ENCODE data around the gene OVOL1. TPM values are rescaled to one million over a fixed set of nuclear protein-coding genes. Genes with fewer than 3 reads are reported as not detected.

Gene OVOL1
- total RNA-seq, 1 experiment from 2014 or later: 17.1 TPM

DNA sequence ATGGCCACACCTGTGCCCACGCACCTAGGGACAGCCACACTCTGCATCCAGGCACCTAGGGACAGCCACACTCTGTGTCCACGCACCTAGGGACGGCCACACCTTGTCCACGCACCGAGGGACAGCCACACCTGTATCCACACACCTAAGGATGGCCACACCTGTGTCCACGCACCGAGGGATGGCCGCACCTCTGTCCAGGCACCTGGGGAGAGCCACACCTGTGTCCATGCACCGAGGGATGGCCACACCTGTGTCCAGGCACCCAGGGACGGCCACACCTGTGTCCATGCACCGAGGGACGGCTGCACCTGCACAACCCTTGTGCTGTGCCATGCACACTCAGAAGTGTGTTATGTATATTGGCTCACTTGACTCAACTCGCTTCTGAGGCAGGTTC, 10.8 kb downstream of the OVOL1 start:
- Histone ChIP-seq H3K4me3 (ENCODE audit: low read length) (no peak overlapping the region), H3F3A (ENCODE audit: low read length, unreplicated experiment) (no peaks in the 10 kb centered on the region), H3K9ac (ENCODE audit: low read length) (no peak overlapping the region), H2AFZ (ENCODE audit: low read length) (no peak overlapping the region), H3K4me1 (ENCODE audit: insufficient read depth, low read length) (peaks cover 13% of the 10 kb centered on the region), H3K27ac (ENCODE audit: low read length) (no peak overlapping the region), H3K79me2 (ENCODE audit: low read length) (peaks cover 9% of the 10 kb centered on the region), H3K9me3 (ENCODE audit: low read length) (no peaks in the 10 kb centered on the region), H3K9me2 (replicated peaks; ENCODE audit: low read length) (no peaks in the 10 kb centered on the region), H3K4me2 (ENCODE audit: low read length) (no peak overlapping the region), H3K27me3 (ENCODE audit: low read length) (no peaks in the 10 kb centered on the region), H3K36me3 (ENCODE audit: low read depth, low read length) (peaks cover 10% of the 10 kb centered on the region; the same call in 1 of the 2 replicates), H4K20me1 (ENCODE audit: low read length) (peaks cover 9% of the 10 kb centered on the region; the same call in 1 of the 2 replicates)
- DNase-seq: no peak
- POLR2A ChIA-PET (ENCODE audit: unreplicated experiment): no interaction called here
- ATAC-seq: no peak
- no peak for TF ChIP-seq EZH2phosphoT487 (IDR thresholded peaks at IDR 0.05; ENCODE audit: borderline replicate concordance, low read length)
- TF ChIP-seq, protein P1, sequence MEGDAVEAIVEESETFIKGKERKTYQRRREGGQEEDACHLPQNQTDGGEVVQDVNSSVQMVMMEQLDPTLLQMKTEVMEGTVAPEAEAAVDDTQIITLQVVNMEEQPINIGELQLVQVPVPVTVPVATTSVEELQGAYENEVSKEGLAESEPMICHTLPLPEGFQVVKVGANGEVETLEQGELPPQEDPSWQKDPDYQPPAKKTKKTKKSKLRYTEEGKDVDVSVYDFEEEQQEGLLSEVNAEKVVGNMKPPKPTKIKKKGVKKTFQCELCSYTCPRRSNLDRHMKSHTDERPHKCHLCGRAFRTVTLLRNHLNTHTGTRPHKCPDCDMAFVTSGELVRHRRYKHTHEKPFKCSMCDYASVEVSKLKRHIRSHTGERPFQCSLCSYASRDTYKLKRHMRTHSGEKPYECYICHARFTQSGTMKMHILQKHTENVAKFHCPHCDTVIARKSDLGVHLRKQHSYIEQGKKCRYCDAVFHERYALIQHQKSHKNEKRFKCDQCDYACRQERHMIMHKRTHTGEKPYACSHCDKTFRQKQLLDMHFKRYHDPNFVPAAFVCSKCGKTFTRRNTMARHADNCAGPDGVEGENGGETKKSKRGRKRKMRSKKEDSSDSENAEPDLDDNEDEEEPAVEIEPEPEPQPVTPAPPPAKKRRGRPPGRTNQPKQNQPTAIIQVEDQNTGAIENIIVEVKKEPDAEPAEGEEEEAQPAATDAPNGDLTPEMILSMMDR (conservative IDR thresholded peaks at IDR 0.05; ENCODE audit: low read depth, low read length): no peak
- TF ChIP-seq EZH2 (IDR thresholded peaks at IDR 0.05; ENCODE audit: low read length, unreplicated experiment): no peak
- intact Hi-C loops (cut with micrococcal nuclease): no loop called here
- CTCF ChIA-PET: no interaction called here
- BruUV-seq (replicated peaks): no TSS peak

DNA sequence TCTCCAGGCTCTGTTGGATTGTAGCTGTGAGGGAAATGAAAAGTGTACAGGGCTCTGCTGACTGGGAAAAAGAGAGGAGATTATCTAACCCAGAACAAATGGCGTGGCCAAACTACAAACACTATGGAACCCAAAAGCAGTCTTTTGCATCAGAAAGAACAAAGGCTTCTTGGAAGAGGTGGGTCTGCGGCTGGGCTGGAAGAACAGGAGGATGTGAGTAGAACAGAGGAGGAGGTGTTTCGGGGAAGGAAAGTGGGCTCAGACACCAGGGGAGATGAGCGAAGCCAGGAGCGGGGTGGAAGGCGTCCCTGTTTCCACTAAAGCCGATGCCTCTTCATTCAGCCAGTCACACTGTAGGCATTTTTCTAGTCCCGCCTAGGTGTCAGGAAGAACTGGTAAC, 12.0 kb downstream of the OVOL1 start:
- Histone ChIP-seq H3K9me2 (replicated peaks; ENCODE audit: low read length) (no peaks in the 10 kb centered on the region), H3K4me2 (ENCODE audit: low read length) (no peak overlapping the region), H3K4me1 (ENCODE audit: insufficient read depth, low read length) (peaks cover under 1% of the 10 kb centered on the region), H2AFZ (ENCODE audit: low read length) (no peak overlapping the region), H3K9me3 (ENCODE audit: low read length) (no peaks in the 10 kb centered on the region), H3K27me3 (ENCODE audit: low read length) (no peaks in the 10 kb centered on the region), H3K36me3 (ENCODE audit: low read depth, low read length) (peaks cover 10% of the 10 kb centered on the region; the same call in 1 of the 2 replicates), H4K20me1 (ENCODE audit: low read length) (peaks cover 4% of the 10 kb centered on the region; the same call in 1 of the 2 replicates), H3K4me3 (ENCODE audit: low read length) (no peak overlapping the region), H3K27ac (ENCODE audit: low read length) (no peak overlapping the region), H3F3A (ENCODE audit: low read length, unreplicated experiment) (no peaks in the 10 kb centered on the region), H3K79me2 (ENCODE audit: low read length) (peaks cover 3% of the 10 kb centered on the region), H3K9ac (ENCODE audit: low read length) (no peak overlapping the region)
- ChIA-PET CTCF (interaction anchor here (0.5 kb wide), 1 partner anchor 89 kb away, joined by 6 read pairs; the partner anchor contains the start of gene FIBP), POLR2A (ENCODE audit: unreplicated experiment) (interaction anchor here (0.6 kb wide), 1 partner anchor 33 kb away, joined by 5 read pairs; no protein-coding TSS in a partner anchor)
- intact Hi-C loops (cut with micrococcal nuclease): no loop called here
- BruUV-seq (replicated peaks): no TSS peak
- ATAC-seq (no peak), DNase-seq (no peak)
- TF ChIP-seq EZH2phosphoT487 (IDR thresholded peaks at IDR 0.05; ENCODE audit: borderline replicate concordance, low read length): no peak
- TF ChIP-seq, protein P1 (conservative IDR thresholded peaks at IDR 0.05; ENCODE audit: low read depth, low read length): no peak
- no peak for TF ChIP-seq EZH2 (IDR thresholded peaks at IDR 0.05; ENCODE audit: low read length, unreplicated experiment)

DNA sequence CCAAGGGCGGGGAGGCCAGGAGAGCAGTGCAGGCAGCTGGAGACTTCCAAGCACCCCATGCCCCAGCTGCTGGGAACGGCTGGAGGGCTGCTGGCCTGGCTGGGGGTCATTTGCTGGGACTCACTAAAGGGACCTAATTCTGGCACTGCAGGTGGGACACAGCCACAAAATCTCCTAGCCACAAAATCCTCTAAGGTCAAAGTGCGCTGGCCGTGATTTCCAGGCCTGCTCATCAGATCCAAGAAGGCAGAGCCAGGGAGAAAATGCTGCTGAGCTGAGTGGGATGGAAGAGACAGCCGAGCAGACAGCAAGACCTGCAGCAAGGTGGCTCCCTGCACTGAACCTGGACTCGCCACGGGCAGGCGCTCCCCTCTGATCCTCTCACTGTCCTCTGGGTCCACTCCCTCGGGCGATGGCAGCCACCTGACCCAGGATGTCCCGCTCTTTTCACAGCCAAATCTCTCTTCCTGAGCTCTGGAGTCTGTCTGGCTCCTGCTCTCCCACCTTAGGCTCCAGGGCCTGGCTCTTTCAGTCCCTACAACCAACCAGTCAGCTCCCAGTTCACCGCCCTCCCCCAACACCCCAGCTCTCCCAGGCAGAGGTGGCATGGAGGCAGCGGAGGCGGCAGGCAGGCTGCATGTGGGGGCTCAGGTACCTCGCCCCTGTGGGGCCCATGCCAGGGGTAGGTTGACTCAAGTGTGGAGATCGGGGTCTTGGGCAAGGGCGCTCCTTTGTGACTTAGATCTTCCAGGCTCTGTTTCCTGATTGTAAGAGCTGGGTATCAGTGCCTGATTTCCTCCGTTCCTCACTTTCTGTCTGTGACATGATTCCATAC, 14.5 kb downstream of the OVOL1 start:
- H3K27ac ChIP-seq (ENCODE audit: low read length): no peak overlapping the region
- intact Hi-C loops (cut with micrococcal nuclease): no loop called here
- no peaks in the 10 kb centered on the region for H3K9me3 ChIP-seq (ENCODE audit: low read length)
- no peak overlapping the region for H3K4me3 ChIP-seq (ENCODE audit: low read length)
- no peak overlapping the region for H3K9ac ChIP-seq (ENCODE audit: low read length)
- no peaks in the 10 kb centered on the region for H3K27me3 ChIP-seq (ENCODE audit: low read length)
- no peak overlapping the region for H3K4me2 ChIP-seq (ENCODE audit: low read length)
- TF ChIP-seq EZH2 (IDR thresholded peaks at IDR 0.05; ENCODE audit: low read length, unreplicated experiment) (no peak), EZH2phosphoT487 (IDR thresholded peaks at IDR 0.05; ENCODE audit: borderline replicate concordance, low read length) (no peak)
- TF ChIP-seq, protein P1 (conservative IDR thresholded peaks at IDR 0.05; ENCODE audit: low read depth, low read length): no peak
- no peak for DNase-seq
- no peaks in the 10 kb centered on the region for H3F3A ChIP-seq (ENCODE audit: low read length, unreplicated experiment)
- ChIA-PET CTCF (no interaction called here), POLR2A (ENCODE audit: unreplicated experiment) (no interaction called here)
- H3K4me1 ChIP-seq (ENCODE audit: insufficient read depth, low read length): no peaks in the 10 kb centered on the region
- no peaks in the 10 kb centered on the region for H3K79me2 ChIP-seq (ENCODE audit: low read length)
- H2AFZ ChIP-seq (ENCODE audit: low read length): no peak overlapping the region
- no peaks in the 10 kb centered on the region for H3K36me3 ChIP-seq (ENCODE audit: low read depth, low read length)
- H3K9me2 ChIP-seq (replicated peaks; ENCODE audit: low read length): no peaks in the 10 kb centered on the region
- no peaks in the 10 kb centered on the region for H4K20me1 ChIP-seq (ENCODE audit: low read length)
- BruUV-seq (replicated peaks): no TSS peak
- ATAC-seq: no peak

Data from PC-3 (cell line).